Measurements from ENCODE around the gene SPP1.

DNA sequence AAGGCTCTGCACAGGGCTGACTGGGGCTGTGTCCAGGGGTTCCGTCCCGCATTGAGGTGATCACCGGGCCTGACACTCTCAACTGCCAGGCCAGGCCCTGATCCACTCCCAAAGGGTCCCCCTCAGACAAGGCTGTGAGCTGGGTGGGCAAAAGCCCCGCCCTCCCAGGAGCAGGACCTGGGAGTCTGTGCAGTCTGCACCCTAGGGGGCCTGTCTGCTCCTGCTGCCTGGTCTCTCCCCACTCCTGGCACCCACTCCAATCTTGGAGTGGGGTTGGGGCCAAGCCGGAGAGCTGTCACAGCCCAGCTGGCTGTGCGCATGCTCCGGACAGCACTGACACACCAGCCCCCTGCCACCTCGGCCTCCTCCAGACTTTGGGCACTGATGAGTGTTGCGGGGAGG is 9.4 kb upstream of the SPP1 start:
- TF ChIP-seq, protein P1, sequence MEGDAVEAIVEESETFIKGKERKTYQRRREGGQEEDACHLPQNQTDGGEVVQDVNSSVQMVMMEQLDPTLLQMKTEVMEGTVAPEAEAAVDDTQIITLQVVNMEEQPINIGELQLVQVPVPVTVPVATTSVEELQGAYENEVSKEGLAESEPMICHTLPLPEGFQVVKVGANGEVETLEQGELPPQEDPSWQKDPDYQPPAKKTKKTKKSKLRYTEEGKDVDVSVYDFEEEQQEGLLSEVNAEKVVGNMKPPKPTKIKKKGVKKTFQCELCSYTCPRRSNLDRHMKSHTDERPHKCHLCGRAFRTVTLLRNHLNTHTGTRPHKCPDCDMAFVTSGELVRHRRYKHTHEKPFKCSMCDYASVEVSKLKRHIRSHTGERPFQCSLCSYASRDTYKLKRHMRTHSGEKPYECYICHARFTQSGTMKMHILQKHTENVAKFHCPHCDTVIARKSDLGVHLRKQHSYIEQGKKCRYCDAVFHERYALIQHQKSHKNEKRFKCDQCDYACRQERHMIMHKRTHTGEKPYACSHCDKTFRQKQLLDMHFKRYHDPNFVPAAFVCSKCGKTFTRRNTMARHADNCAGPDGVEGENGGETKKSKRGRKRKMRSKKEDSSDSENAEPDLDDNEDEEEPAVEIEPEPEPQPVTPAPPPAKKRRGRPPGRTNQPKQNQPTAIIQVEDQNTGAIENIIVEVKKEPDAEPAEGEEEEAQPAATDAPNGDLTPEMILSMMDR (IDR thresholded peaks at IDR 0.05): no peak
- TF ChIP-seq POLR2A (IDR thresholded peaks at IDR 0.05) (no peak), EP300 (IDR thresholded peaks at IDR 0.05) (no peak), POLR2AphosphoS5 (IDR thresholded peaks at IDR 0.05) (no peak)

Measured in sigmoid colon (tissue), 4 donors.